HTERT RPE-1 (cell line): ENCODE data around the gene MRPS16.

Experiments
- in situ Hi-C: fragments of 300-500 bp; cut with MboI; formaldehyde crosslinking; loops from 4 replicates; pipeline ENCODE4 v1.14.3; 2020; ENCODE audit warnings: low sequenced_read_pairs

Gene MRPS16

GRCh38 chr10:73244866-73245477 lies 7.5 kb downstream of the MRPS16 start:
- in situ Hi-C loops: no loop called here

DNA sequence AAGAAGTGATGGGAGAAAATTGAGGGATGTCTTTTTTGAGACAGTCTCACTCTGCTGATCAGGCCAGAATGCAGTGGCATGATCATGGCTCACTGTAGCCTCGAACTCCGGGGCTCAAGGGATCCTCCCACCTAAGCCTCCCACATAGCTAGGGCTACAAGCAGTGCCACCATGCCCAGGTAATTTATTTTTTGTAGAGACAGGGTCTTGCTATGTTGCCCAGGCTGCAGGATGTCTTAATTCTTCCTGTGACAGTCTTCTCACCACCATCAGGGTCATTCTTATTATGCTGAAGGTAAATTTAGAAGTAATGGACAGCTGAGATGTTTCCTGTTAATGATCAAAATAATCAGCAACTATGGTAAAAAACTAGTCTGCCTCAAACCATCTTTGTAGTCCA lies 12.5 kb downstream of the MRPS16 start:
- in situ Hi-C loops: no loop called here

- in situ Hi-C loops: no loop called here
Measured at GRCh38 chr10:73238990-73239566, 13.4 kb downstream of the MRPS16 start.

DNA sequence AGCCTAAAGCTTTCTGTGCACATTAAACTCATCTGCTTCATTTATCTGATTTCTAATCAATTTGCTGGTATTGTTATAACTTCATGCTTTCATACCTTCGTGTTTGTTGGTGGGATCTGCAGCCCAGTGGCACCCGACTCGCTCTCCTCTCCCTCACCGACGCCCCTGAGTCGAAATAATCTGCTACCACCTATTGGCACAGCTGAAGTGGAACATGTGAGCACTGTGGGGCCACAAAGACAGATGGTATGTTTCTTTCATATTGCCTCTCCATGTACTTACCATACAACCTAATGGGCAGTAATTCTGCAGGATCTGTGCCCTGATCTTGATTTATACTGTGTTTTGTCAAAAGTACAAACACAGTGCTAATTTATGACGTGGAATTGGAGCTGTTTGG lies 17.7 kb downstream of the MRPS16 start:
- in situ Hi-C loops: no loop called here

GRCh38 chr10:73233883-73234282 lies 18.6 kb downstream of the MRPS16 start:
- in situ Hi-C loops: no loop called here

GRCh38 chr10:73232887-73233286 lies 19.6 kb downstream of the MRPS16 start:
- in situ Hi-C loops: no loop called here

- in situ Hi-C loops: no loop called here
Measured at GRCh38 chr10:73229567-73229966, 22.9 kb downstream of the MRPS16 start.

DNA sequence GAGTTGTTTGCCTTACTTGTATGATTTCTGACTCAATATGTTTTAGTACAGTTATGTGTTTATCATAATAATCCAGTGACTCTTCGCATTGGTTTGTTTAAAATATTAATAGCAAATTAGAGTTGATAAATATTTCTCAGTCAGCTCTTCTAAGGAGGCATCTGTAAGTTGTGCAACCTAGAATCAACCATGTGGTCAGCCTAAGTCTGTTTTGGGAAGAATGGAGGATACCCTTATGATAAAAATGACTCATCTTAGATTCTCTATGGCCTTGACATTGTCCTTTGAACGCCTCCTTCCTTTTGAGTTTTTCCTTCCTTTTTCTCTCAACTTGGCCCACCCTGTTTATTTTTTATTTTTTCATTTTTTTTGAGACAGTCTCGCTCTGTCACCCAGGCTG lies 24.2 kb downstream of the MRPS16 start:
- in situ Hi-C loops: no loop called here

DNA sequence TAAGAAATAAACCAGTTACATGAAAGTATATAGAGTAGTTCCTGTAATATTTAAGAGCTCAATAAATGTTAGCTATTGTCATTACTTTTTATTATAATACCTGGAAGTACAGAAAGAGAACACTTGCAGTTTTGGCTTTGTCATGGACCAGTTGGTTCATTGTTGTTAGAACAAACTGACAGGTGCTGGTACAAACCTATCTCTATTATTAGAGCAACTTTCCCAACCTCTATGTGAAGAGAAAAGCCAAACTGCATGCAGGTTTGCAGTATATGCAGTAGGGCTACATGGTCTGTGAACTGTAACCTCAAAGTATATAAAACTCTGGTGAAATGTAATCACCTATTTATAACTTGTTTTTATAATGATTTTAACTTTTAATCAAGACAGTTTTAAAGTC lies 25.8 kb downstream of the MRPS16 start:
- in situ Hi-C loops: no loop called here

DNA sequence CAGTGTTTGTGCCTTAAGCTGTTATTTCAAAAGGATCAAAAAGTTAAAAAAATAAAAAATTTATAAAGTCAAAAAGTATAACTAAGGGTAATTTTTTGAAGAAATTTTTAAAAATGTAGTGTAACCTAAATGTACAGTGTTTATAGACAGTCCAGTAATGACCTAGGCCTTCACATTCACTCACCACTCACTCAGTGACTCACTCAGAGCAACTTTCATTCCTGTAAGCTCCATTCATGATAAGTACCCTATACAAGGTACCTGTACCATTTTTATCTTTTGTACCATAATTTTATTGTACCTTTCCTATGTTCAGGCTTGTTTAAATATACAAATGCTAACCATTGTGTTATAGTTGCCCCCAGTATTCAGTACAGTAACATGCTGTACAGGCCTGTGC lies 26.9 kb downstream of the MRPS16 start:
- in situ Hi-C loops: no loop called here

GRCh38 chr10:73220989-73221388 lies 31.5 kb downstream of the MRPS16 start:
- in situ Hi-C loops: no loop called here

DNA sequence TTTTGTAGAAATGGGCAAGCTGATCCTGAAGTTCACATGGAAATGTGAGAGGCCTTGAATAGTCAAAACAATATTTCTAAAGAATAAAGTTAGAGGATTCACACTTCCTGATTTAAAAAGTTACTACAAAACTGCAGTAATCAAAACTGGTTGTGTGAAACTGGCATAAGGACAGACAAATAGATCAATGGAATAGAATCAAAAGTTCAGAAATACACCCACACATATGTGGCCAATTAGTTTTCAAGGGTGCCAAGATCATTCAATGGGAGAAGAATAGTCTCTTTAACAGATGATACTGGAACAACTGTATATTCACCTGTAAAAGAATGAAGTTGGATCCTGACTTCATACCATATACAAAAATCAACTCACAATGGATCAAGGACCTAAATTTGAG lies 33.1 kb downstream of the MRPS16 start:
- in situ Hi-C loops: no loop called here

DNA sequence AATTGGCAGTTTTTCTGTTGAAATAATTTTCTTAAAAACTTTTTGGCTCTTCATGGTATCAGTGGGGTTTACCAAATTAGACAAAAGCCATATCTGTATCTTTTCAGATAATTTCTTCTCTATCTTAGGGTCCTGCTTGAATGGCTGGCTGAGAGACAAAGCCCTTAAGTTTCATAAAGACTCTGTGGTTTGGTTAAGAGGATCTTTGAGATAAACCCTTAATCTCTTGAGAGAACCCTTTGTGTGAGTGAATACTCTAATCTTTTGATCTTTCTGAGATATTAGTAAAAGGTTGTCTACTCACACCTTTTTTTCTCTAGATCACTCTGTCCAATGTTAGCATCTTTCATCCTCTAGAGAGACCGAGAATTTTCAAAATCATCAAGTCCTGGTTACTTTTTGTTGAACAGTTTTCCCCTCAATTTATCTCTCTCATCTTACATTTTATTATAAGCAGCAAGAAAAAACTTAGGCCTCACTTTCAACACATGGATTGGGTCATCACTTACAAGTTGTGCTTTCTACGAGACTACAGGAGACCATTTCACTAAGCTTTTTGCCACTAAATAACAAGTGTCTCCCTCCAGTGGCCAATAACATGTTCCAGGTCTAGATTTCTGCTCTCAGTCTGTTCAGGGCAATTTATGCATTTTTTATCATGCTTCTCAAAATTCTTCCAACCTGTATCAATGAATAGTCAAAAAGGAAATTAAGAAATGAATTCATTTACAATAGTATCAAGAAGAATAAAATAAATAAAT lies 33.8 kb downstream of the MRPS16 start:
- in situ Hi-C loops: no loop called here

GRCh38 chr10:73217628-73218027 lies 34.8 kb downstream of the MRPS16 start:
- in situ Hi-C loops: no loop called here

- in situ Hi-C loops: no loop called here
Measured at GRCh38 chr10:73215749-73216148, 36.7 kb downstream of the MRPS16 start.

DNA sequence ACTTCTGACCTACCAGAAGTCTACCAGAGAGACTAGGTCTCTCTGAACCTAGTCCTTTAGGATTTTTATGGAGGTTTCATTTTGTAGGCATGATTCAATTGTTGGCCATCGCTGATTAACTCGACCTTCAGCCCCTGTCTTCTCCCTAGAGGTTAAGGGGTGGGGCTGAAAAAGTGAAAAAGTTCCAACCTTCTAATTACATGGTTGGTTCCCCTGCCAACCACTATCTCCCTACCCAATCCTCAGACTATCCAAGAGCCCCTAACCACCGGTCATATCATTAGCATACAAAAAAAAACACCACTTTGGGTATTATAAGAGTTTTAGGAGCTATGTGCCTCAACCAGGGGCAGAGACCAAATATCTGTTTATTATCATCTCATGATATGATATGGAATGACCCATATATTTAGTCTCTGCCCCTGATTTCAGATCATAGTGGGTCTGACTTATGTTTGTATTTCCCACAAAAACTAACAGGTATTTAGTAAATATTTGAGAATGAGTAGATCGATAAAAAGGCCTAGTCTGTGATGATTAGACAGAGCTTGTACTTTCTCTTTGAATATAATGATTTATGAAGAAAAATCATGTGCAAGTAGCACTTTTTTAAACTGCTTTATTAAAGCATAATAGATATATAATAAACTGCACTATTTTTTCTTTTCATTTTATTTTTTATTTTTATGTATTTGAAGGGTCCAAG lies 41.2 kb downstream of the MRPS16 start:
- in situ Hi-C loops: no loop called here

GRCh38 chr10:73210395-73211105 lies 41.9 kb downstream of the MRPS16 start:
- in situ Hi-C loops: no loop called here

- in situ Hi-C loops: no loop called here
Measured at GRCh38 chr10:73209705-73210104, 42.7 kb downstream of the MRPS16 start.

GRCh38 chr10:73207883-73208282 lies 44.6 kb downstream of the MRPS16 start:
- in situ Hi-C loops: no loop called here

GRCh38 chr10:73206385-73206784 lies 46.1 kb downstream of the MRPS16 start:
- in situ Hi-C loops: no loop called here

- in situ Hi-C loops: no loop called here
Measured at GRCh38 chr10:73205890-73206289, 46.6 kb downstream of the MRPS16 start.
